LNCAP (cell line): Measurements from ENCODE around the gene ITIH2.

Experiments
- CTCF ChIP-seq: fragments of 450-650 bp; IDR thresholded peaks from 2 replicates; pipeline ENCODE4 v1.5.1; 2017; ENCODE audit warnings: mild to moderate bottlenecking

Gene ITIH2

GRCh38 chr10:7667262-7668141 is 35.6 kb upstream of the ITIH2 start:
- no peak for TF ChIP-seq CTCF

DNA sequence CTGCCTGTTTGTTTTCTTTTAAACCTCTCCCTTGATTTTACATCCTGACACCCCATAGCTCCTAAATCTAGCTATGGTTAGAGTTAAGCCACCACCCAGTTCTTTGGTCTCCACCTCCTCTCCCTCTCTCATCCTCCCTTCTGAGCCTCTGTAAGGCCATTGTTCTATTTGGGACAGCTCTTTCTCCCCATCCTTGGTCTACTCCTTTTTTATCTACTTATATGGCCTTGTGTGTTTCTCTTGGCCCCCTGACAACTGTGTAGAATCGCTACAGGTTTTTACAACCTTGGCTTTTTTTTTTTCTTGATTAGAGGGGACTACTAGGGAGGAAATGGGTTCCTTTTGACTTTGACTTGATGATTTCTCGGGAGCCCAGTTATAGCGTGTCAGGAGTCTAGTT is 33.0 kb upstream of the ITIH2 start:
- no peak for TF ChIP-seq CTCF

DNA sequence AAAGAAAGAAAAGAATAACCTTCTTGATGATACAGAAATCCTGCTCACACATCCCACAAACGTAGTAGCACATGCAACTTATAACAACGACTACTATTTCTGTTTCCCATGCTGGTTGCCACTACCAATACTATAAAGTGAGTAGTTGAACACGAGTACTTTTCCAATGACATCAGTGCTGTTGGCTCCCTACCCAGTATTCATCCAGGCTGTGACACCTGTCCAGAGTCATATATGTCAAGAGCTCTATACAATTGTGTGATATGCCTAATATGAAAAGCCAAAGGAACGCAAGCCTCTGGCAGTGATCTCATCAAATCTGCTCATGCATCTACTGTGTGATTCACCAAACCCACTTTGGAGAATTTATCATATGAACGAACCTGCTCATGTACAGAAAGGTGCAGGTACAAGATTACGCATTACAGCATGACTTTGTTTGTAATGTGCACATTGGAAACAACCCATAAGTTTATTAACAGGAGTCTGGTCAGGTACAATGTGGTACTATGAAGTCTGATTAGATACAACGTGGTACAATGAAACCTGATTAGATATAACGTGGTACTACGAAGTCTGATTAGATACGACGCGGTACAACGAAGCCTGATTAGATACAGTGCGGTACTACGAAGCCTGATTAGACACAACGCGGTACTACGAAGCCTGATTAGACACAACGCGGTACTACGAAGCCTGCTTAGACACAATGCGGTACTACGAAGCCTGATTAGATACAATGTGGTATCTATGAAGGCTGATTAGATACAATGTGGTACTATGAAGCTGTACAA is 30.6 kb upstream of the ITIH2 start:
- no peak for TF ChIP-seq CTCF

DNA sequence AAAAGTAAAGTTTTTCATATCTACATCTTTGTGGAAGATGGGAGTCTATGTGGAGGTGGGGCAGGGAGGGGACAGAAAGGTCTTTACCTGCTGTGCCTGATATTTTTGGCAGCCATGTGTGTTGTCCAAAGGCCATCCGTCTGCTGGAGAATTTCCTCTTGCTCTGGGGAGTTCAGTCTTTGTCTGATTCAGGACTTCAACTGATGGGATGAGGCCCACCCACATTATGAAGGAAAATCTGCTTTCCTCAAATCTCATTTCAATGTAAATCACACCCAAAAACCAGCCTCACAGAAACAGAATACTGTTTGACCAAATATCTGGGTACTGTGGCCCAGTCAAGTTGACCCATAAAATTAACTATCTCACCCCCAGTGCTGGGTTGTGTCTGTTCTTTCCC is 23.9 kb upstream of the ITIH2 start:
- no peak for TF ChIP-seq CTCF

DNA sequence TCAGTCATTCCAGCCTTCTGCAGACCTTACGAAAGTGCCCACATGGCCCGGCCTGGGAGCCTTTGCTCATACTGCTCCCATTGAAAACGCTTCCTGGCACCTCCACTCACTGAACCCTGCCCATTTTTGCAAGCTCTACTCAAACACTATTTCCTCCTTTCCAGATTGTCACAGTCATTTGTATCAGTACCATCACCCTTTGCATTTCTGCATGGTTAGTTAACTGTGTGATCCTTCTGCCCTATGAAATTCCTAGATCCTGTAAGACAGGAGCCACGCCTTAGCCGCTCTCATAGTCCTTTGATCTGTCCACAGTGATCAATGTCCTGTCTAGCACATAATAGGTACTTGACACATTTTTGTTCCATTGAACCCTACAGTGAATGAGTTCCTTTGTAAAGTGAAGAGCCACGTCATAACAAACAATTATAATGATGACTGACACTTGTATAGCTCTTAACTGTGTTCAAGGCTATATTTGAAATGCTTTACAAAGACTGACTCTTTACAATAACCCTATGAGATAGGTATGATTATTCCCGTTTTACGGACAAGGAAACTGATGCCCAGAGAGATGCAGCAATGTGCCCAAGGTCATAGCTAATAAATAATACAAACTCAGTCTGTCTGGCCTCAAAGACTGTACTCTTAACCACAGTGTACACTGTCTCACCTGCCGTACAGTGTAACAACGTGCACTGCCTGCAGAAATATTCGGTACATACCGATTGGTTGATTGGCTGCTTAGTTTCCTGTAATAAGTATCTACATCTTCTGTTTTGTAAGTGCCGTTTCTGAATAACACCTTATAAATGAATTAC is 16.6 kb upstream of the ITIH2 start:
- no peak for TF ChIP-seq CTCF

- peak; percentile 98 for TF ChIP-seq CTCF
These were observed 15.7 kb upstream of the ITIH2 start for GRCh38 chr10:7687228-7687907.

- TF ChIP-seq CTCF: no peak
These were observed 13.5 kb upstream of the ITIH2 start for GRCh38 chr10:7689591-7689990.
